ENCODE measurements around the gene CCDC146.
"Not testable (repeated sequence)": the region's sequence is repeated elsewhere in the genome, so short reads cannot be mapped to it uniquely, and the experiment has no call there.

The CCDC146 gene

DNA sequence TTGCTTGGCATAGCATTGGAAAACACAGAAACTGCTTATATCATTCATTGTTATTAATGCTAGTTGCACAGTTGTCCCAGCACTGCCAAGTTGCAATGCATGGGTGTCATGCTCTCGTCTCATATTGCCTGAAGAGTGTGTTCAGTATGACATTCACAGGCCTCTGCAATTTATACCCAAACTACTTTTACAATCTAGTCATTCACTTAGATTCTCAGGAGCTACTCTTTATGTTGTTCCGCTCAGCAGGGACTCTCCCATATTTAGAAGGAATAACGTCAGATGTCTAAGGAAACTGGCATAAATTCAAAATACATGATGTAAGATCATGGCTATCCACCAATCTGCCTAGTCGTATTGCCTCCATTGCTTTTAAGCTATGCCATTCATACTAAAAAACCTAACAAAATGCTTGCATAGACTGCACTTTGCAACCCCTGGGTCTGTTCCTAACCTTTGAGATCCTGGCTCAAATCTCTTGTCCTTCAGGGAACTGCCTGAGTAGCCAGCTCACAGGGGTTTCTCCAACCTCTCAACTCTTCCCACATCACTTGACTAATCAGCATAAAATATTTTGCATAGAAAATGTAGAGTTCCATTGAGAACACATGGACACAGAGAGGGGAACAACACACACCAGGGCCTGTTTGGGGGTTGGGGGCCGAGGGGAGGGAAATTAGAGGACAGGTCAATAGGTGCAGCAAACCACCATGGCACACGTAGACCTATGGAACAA lies 50.2 kb downstream of the CCDC146 start:
- H3K36me3 Mint-ChIP-seq (ENCODE audit: low read depth); H3K9me3 Mint-ChIP-seq; intact Hi-C loops (cut with micrococcal nuclease); H3K27ac Mint-ChIP-seq; H3K4me1 Mint-ChIP-seq (ENCODE audit: low read depth); H3K27me3 Mint-ChIP-seq; H3K4me3 Mint-ChIP-seq: not testable (repeated sequence)

DNA sequence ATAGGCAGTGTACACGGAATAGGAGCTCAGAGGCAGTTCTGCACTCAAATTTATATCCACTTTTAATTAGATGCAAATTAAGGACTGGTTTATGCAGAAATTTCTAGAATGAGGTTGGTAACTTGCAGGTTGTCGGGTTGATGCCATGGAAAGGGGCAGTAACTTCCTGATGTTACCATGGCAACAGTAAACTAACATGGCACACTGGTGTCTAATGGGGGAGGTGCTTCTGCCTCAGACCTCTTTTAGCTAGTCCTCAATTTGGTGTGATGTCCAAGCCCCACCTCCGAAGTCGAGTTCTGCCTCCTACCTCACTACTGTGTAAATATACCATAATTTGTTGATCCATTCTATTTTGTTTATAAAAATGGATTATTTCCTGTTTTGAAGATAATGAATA lies 52.0 kb downstream of the CCDC146 start:
- H3K27me3 Mint-ChIP-seq; H3K36me3 Mint-ChIP-seq (ENCODE audit: low read depth); H3K4me1 Mint-ChIP-seq (ENCODE audit: low read depth); H3K9me3 Mint-ChIP-seq; H3K27ac Mint-ChIP-seq; intact Hi-C loops (cut with micrococcal nuclease); H3K4me3 Mint-ChIP-seq: not testable (repeated sequence)

DNA sequence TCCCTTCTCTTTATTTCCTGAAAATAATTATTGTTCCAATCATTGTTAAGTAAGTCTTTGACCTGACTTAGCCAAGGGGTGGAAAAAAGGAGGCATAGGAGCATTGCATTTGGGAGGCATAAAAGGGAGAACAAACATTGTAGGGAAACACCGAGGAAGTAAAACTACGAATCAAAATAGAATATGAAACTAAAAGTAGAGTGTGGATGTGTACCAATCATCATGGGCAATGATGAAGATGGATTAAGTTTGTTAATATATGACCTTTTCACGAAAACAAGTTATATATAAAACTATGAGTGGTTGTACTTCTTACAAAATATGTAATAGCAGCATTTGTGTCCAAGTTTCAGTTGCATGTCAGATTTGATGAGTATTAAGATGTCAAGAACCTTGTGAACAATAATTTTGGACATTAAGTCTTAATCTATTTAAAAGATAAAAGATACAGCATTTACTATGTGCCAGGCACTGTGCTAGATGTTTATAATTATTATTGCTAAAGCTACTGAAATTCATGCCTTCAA lies 52.9 kb downstream of the CCDC146 start:
- H3K9me3 Mint-ChIP-seq; H3K36me3 Mint-ChIP-seq (ENCODE audit: low read depth); H3K4me1 Mint-ChIP-seq (ENCODE audit: low read depth); H3K27ac Mint-ChIP-seq; H3K27me3 Mint-ChIP-seq; intact Hi-C loops (cut with micrococcal nuclease); H3K4me3 Mint-ChIP-seq: not testable (repeated sequence)

DNA sequence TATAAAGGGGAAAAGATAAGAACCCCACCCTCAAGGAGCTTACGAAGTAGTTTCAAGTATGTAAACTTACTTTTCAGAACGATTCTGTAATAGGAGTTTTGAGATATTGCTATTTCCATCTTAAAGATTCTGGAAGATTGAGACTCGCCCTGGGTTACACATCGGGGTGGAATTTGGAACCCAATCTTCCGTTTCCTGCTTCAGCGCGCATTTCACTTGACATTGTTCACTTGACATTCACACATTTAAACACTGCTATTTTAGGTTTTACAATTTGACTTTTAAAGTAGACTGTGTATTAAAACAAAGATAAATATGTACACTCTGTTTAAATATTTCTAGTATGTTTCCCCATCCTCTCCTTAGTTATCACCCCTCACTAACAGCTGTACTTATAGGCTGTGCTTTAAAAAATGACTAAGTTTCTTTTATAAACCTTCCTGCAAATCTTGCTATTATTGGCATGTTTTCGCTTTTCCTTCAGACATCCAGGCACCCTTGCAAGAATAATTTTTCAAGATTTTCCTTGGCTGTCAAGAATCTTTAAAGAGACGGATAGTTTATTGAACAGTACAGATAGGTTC lies 55.0 kb downstream of the CCDC146 start:
- peaks cover 11% of the 10 kb centered on the region for H3K36me3 Mint-ChIP-seq (ENCODE audit: low read depth)
- H3K9me3 Mint-ChIP-seq, result peaks cover 10% of the 10 kb centered on the region
- intact Hi-C loops (cut with micrococcal nuclease); H3K4me3 Mint-ChIP-seq; H3K27ac Mint-ChIP-seq; H3K27me3 Mint-ChIP-seq; H3K4me1 Mint-ChIP-seq (ENCODE audit: low read depth): not testable (repeated sequence)

DNA sequence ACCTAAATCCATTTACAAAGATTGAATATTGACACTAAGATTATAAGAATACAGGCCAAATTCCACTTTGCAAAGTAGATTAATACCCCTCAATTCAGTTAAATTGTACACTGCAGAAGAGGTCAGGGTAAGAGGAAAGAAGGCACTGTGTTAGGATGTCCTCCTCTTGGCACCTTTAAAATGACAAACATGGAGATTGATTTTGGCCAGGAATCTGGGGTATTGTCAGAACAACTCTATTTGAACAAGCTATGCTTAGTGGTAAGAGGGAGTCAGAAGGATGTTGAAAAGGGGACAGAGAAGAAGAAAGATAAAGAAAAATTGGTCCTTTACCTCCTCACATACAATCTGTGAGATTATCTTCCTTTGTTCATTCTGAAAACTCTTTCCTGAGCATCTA lies 55.6 kb downstream of the CCDC146 start:
- H3K27me3 Mint-ChIP-seq; H3K4me3 Mint-ChIP-seq; intact Hi-C loops (cut with micrococcal nuclease); H3K27ac Mint-ChIP-seq: not testable (repeated sequence)
- Mint-ChIP-seq H3K4me1 (ENCODE audit: low read depth) (peaks cover 14% of the 10 kb centered on the region), H3K36me3 (ENCODE audit: low read depth) (peaks cover 11% of the 10 kb centered on the region), H3K9me3 (peaks cover 10% of the 10 kb centered on the region)

DNA sequence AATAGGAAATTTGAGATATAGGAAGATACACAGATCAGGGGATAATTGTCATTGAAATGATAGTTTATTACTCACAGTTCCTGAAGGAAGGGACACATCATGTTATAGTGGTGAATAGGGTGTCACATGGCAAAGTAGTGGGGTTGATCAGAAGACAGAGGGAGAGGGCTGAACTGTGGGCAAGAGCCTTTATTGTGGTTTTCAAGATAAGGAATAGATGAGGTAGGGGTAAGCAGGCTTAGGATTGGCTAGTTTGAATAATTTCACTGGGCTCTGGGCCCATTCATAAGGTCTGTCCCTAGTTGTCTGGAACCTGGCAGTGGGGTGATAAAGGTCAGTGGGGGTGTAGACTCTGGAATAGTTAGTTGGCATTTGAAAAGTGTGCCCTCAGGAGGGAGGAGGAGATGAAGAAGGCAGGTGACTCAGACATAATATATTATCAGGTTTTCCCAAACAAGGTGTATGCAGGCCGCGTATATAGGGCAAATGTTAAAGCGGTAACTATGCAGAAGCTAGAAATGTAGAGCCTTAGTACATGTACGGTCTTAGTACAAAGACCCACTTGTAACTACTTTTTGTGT lies 58.7 kb downstream of the CCDC146 start:
- intact Hi-C loops (cut with micrococcal nuclease), result no loop called here
- peak overlapping the region; percentile 67 for H3K27ac Mint-ChIP-seq
- H3K4me1 Mint-ChIP-seq (ENCODE audit: low read depth), result peaks cover 36% of the 10 kb centered on the region
- H3K4me3 Mint-ChIP-seq, result no peak overlapping the region
- H3K9me3 Mint-ChIP-seq, result peaks cover 10% of the 10 kb centered on the region
- no peaks in the 10 kb centered on the region for H3K27me3 Mint-ChIP-seq
- H3K36me3 Mint-ChIP-seq (ENCODE audit: low read depth), result peaks cover 11% of the 10 kb centered on the region

DNA sequence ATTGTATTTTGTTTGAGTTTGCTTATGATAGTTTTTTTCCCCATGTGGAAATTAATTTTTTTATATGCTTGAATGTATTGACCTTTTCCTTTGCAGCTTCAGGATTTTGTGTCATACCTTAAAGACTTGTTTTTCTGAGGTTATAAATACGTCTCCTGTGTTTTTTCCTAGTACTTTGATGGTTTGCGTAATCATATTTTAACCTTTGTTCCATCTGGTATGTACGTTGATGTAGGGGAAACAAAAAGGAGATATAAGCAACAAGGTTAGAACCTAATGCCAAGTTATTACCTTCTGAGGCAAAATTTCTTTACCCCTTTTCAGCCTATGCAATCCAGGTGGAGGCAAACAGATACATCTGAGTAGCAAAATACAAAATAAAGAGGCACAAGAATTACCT lies 59.3 kb downstream of the CCDC146 start:
- Mint-ChIP-seq H3K9me3 (peaks cover 10% of the 10 kb centered on the region), H3K4me1 (ENCODE audit: low read depth) (peaks cover 43% of the 10 kb centered on the region), H3K4me3 (no peak overlapping the region), H3K36me3 (ENCODE audit: low read depth) (peaks cover 11% of the 10 kb centered on the region), H3K27ac (no peak overlapping the region), H3K27me3 (no peaks in the 10 kb centered on the region)
- intact Hi-C loops (cut with micrococcal nuclease), result no loop called here

DNA sequence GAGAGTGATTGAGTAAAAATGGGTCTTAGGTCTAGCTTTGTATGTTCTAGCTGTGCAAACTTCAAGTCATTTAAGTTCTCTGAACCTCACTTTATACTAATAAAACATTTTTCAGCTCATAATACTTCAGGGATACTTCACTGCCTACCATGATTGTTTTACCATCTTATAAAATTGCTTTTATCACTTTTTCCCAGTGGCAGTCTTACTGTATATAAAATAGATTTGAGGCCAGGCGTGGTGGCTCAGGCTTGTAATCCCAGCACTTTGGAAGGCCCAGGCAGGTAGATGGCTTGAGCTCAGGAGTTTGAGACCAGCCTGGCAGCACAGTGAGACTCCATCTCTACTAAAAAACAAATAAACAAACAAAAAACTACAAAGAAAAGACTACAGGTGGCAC lies 59.8 kb downstream of the CCDC146 start:
- H3K36me3 Mint-ChIP-seq (ENCODE audit: low read depth), result peaks cover 11% of the 10 kb centered on the region
- H3K4me1 Mint-ChIP-seq (ENCODE audit: low read depth), result peaks cover 47% of the 10 kb centered on the region
- no peaks in the 10 kb centered on the region for H3K27me3 Mint-ChIP-seq
- peaks cover 10% of the 10 kb centered on the region for H3K9me3 Mint-ChIP-seq
- peak overlapping the region; percentile 81 for H3K27ac Mint-ChIP-seq
- no peak overlapping the region for H3K4me3 Mint-ChIP-seq
- intact Hi-C loops (cut with micrococcal nuclease), result no loop called here

DNA sequence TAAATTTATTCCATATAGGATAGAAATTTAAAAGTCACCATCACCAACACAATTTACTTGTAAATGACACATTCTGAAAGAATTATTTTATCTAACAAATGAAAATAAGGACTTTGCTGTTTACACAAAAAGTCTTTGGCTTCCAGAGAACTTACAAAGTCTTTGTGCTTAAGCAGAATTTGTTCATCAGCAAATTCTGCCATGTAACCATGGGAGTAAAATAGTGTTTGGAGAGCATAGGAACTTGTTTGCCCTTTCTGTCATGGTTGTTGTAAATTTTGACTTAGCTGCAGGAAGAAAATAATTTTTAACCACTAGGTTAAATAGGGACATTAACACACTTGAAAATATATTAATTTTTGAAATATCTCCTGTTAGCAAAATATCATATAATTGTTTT lies 62.0 kb downstream of the CCDC146 start:
- Mint-ChIP-seq H3K36me3 (ENCODE audit: low read depth) (peaks cover 14% of the 10 kb centered on the region), H3K9me3 (peaks cover 10% of the 10 kb centered on the region), H3K27ac (peak overlapping the region; percentile 81), H3K27me3 (no peaks in the 10 kb centered on the region), H3K4me1 (ENCODE audit: low read depth) (peaks cover 68% of the 10 kb centered on the region), H3K4me3 (no peak overlapping the region)
- intact Hi-C loops (cut with micrococcal nuclease), result no loop called here

DNA sequence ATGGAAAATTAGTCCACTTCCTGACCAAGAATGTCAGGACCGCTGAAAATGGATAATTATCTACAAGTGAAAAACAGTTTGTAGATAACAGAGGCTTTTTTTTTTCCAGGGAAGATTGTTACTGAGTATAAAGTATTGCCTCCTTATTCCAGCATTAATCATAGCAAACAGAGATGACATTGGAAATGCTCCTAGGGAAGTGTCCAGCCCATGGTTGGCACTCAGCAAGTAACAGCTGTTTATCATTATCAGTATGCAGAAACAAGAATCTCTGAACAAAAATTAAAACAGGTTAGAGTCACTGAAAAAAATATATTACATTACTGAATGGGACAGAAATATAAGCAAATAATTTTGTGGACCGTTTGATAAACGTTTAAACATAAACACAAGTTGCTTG lies 62.6 kb downstream of the CCDC146 start:
- Mint-ChIP-seq H3K9me3 (peaks cover 10% of the 10 kb centered on the region), H3K27me3 (no peaks in the 10 kb centered on the region), H3K36me3 (ENCODE audit: low read depth) (peaks cover 18% of the 10 kb centered on the region), H3K27ac (peak overlapping the region; percentile 81), H3K4me3 (no peak overlapping the region), H3K4me1 (ENCODE audit: low read depth) (peaks cover 73% of the 10 kb centered on the region)
- intact Hi-C loops (cut with micrococcal nuclease), result no loop called here

DNA sequence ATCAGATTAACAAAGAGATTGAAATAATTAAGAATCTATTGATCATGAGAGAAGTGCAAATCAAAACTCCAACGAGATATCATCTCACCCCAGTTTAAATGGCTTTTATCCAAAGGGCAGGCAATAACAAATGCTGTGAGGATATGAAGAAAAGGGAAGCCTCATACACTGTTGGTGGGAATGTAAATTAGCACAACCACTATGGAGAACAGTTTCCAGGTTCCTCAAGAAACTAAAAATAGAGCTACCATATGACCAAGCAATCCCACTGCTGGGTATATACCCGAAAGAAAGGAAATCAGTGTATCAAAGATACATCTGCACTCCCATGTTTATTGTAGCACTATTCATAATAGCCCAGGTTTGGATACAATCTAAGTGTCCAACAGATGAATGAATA lies 63.5 kb downstream of the CCDC146 start:
- H3K36me3 Mint-ChIP-seq (ENCODE audit: low read depth), result peaks cover 13% of the 10 kb centered on the region

DNA sequence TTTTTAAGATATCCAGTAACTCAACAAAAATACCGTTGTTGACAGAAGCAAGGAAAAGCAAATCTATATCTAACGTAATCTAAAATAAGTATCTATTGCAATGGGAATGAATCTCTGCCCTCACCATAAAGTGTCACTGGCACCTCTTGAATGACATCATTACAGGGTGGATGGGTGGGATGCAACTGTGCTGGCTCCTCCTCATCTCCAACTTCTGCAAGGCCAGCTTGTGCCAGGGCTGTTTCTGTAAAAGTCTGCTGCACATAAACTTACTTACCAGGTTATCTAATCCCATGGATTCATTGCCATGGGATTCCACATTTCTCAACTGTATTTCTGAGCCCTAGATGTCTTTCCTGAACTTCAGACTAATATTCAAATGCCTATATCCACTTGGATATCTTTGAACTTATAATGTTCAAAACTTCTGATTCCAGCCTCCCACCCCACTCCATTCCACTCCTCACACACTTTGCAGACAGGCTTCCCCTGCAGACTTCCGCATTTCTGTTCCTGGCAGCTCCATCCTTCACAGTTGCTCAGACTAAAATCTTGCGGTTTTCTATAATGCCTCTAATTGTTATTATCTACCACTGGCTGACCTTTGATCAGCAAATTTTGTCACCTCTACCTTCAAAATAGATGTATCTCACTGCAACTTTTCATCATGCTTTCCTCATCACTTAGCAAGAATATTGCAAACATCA lies 66.5 kb downstream of the CCDC146 start:
- Mint-ChIP-seq H3K27me3 (no peaks in the 10 kb centered on the region), H3K27ac (peak overlapping the region; percentile 92), H3K4me3 (peak overlapping the region; percentile 21), H3K9me3 (no peaks in the 10 kb centered on the region), H3K4me1 (ENCODE audit: low read depth) (peaks cover 78% of the 10 kb centered on the region), H3K36me3 (ENCODE audit: low read depth) (peaks cover 31% of the 10 kb centered on the region)
- intact Hi-C loops (cut with micrococcal nuclease), result no loop called here

More for the DNA sequence above, 63.5 kb downstream of the CCDC146 start:
- peaks cover 7% of the 10 kb centered on the region for H3K9me3 Mint-ChIP-seq
- intact Hi-C loops (cut with micrococcal nuclease), result no loop called here
- H3K4me1 Mint-ChIP-seq (ENCODE audit: low read depth), result peaks cover 82% of the 10 kb centered on the region
- H3K27ac Mint-ChIP-seq, result peak overlapping the region; percentile 43
- no peaks in the 10 kb centered on the region for H3K27me3 Mint-ChIP-seq
- H3K4me3 Mint-ChIP-seq, result no peak overlapping the region

DNA sequence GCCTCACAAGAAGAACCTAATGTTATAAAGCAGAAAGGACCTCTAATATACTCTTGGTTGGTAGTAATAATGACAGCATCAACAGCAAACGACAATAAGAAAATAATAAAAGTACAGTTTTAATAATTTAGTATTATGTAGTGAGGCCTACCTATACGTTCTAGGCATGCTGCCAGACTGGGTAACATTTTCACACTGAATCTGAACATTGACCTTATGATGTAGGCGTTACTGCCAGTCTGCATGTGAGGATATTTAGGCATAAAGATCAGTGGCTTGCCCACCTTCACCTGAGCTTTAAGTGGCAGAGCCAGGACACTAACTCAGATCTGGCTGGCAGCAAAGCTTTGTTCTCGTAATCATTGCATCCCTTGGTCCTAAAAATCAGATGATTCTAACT lies 74.7 kb downstream of the CCDC146 start:
- Mint-ChIP-seq H3K4me3 (peak overlapping the region; percentile 90), H3K9me3 (no peaks in the 10 kb centered on the region), H3K27me3 (no peaks in the 10 kb centered on the region), H3K4me1 (ENCODE audit: low read depth) (peaks cover 19% of the 10 kb centered on the region), H3K27ac (peak overlapping the region; percentile 98), H3K36me3 (ENCODE audit: low read depth) (peaks cover 58% of the 10 kb centered on the region)
- intact Hi-C loops (cut with micrococcal nuclease), result loop anchor here (2.0 to 10.0 kb wide), 2 partner anchors 42 to 138 kb away; no protein-coding TSS in a partner anchor
